Body of pancreas (tissue), 4 donors: ENCODE results near the gene DAPK1. TPM values are rescaled to one million over a fixed set of nuclear protein-coding genes. Genes with fewer than 3 reads are reported as not detected.

Experiments
- ATAC-seq: fragments of 150-250 bp; one replicate; pipeline ENCODE4 v1.9.1; 2016
- DNase-seq, 4 donors: peaks; one replicate each; pipeline ENCODE4 v3.0.0-alpha.2; 2019
- H3K27ac ChIP-seq, 4 donors: fragments of 200-600 bp; sonication (generic); 1 replicate in 3 of 4; 2 replicates in 1 of 4; pipeline versions ENCODE4 v1.5.1 to v1.6.1; 2016 to 2019; ENCODE audit warnings: mild to moderate bottlenecking in 1 of 4, mixed read lengths in 1 of 4, moderate library complexity in 1 of 4
- H3K27me3 ChIP-seq, 2 donors: fragments of 200-600 bp; sonication (generic); one replicate each; pipeline ENCODE4 v1.6.0; 2016; ENCODE audit warnings: mild to moderate bottlenecking in 1 of 2
- H3K36me3 ChIP-seq, 2 donors: fragments of 200-600 bp; sonication (generic); replicated peaks in 1 of 2; 2 replicates each; pipeline ENCODE4 v1.5.1; 2016; ENCODE audit warnings: low read depth in 2 of 2; ENCODE audit not compliant: insufficient read depth in 1 of 2
- H3K4me1 ChIP-seq: fragments of 200-600 bp; sonication (generic); one replicate; pipeline ENCODE4 v1.6.0; 2016
- H3K4me3 ChIP-seq, 2 donors: fragments of 200-600 bp; sonication (generic); 1 replicate in 1 of 2; 2 replicates in 1 of 2; pipeline ENCODE4 v1.5.1; 2016 to 2019
- H3K9me3 ChIP-seq, 3 donors: fragments of 200-600 bp; sonication (generic); 1 replicate in 2 of 3; 2 replicates in 1 of 3; pipeline ENCODE4 v1.5.1; 2016
- POLR2A ChIP-seq, 3 donors: fragments of 450-650 bp; IDR thresholded peaks; one replicate each; pipeline ENCODE4 v1.6.1; 2016; ENCODE audit warnings: antibody characterized with exemption in 3 of 3, mild to moderate bottlenecking in 2 of 3
- WGBS, 2 donors: methylation state at CpG; one replicate each; pipeline ENCODE4 v1.1.5; 2017; 5-methylcytosine and 5-hydroxymethylcytosine counted together
- intact Hi-C: fragments of 100-400 bp; cut with DNase I; formaldehyde crosslinking; loops from one replicate; pipeline ENCODE4 v1.15.1; 2023
- total RNA-seq, 2 donors: library from RNA; depleted of rRNA; stranded (reverse); fragments of >200 nt; gene quantifications; one replicate each; pipeline ENCODE4 v1.1.0, GENCODE V29; 2016
- TF ChIP-seq, protein P1 (sequence below), 7 experiments: fragments of 450-650 bp in 4 of 7; fragments of 200-600 bp in 3 of 7; sonication (generic) in 3 of 7; IDR thresholded peaks; one replicate each; pipeline ENCODE4 v1.5.1; 2016 to 2019; ENCODE audit warnings: antibody characterized with exemption in 7 of 7

Gene DAPK1
- total RNA-seq, 2 donors from 2014 or later, result 79.6 to 152 TPM

DNA sequence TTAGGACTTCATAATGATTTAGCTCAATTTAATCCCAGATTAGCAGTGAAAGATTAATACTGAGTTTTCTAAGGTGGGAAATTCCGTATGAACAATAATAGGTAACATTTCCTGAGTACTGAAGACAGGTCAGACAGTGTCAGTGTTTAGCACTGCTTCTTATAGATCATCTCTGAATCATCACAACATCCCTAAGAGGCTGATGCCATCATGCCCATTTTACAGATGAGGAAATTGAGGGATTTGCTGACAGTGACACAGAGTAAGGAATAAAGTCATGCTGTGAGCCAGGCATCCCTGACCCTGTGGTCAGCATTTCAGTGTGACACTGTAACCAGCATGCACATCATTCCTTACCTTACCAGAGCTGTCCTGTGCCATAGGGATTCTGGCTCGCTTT, 44.5 kb downstream of the DAPK1 start:
- Histone ChIP-seq H3K36me3 (peaks cover 0 to 2% of the 10 kb centered on the region in 2 donors), H3K27ac (no peak overlapping the region), H3K27me3 (no peaks in the 10 kb centered on the region), H3K9me3 (no peaks in the 10 kb centered on the region), H3K4me1 (peaks cover 8% of the 10 kb centered on the region), H3K4me3 (no peak overlapping the region)
- ATAC-seq (no peak), DNase-seq (no peak)
- intact Hi-C loops, result no loop called here
- WGBS, 2 donors, result 45 to 61% methylated on average over 2 of the region's 2 CpGs
- TF ChIP-seq POLR2A (IDR thresholded peaks at IDR 0.05), result no peak
- TF ChIP-seq, protein P1, sequence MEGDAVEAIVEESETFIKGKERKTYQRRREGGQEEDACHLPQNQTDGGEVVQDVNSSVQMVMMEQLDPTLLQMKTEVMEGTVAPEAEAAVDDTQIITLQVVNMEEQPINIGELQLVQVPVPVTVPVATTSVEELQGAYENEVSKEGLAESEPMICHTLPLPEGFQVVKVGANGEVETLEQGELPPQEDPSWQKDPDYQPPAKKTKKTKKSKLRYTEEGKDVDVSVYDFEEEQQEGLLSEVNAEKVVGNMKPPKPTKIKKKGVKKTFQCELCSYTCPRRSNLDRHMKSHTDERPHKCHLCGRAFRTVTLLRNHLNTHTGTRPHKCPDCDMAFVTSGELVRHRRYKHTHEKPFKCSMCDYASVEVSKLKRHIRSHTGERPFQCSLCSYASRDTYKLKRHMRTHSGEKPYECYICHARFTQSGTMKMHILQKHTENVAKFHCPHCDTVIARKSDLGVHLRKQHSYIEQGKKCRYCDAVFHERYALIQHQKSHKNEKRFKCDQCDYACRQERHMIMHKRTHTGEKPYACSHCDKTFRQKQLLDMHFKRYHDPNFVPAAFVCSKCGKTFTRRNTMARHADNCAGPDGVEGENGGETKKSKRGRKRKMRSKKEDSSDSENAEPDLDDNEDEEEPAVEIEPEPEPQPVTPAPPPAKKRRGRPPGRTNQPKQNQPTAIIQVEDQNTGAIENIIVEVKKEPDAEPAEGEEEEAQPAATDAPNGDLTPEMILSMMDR (IDR thresholded peaks at IDR 0.05), result no peak

DNA sequence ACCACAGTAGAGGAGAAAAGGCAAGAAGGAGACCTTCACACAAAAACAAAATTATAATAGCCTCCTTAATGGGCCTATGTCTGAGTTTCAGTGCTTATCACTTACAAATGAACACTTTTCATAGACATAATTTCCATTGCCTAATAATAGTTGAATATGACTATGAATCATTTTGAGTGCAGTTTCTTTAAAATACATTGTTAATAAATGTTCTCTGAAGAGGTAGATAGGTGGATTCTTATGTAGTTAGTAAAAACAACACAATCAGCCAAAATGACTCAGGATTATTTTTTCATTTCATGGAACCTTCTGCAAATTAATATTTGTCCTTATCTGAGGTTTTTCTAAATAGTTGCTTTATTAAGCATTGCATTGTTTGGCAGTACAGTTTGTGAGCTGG, 45.6 kb downstream of the DAPK1 start:
- Histone ChIP-seq H3K4me1 (peaks cover 14% of the 10 kb centered on the region), H3K4me3 (no peak overlapping the region), H3K27ac (no peak overlapping the region), H3K36me3 (peaks cover 0 to 2% of the 10 kb centered on the region in 2 donors), H3K27me3 (no peaks in the 10 kb centered on the region), H3K9me3 (no peaks in the 10 kb centered on the region)
- ATAC-seq (no peak), DNase-seq (no peak)
- intact Hi-C loops, result no loop called here
- TF ChIP-seq, protein P1 (IDR thresholded peaks at IDR 0.05), result no peak
- TF ChIP-seq POLR2A (IDR thresholded peaks at IDR 0.05), result no peak

DNA sequence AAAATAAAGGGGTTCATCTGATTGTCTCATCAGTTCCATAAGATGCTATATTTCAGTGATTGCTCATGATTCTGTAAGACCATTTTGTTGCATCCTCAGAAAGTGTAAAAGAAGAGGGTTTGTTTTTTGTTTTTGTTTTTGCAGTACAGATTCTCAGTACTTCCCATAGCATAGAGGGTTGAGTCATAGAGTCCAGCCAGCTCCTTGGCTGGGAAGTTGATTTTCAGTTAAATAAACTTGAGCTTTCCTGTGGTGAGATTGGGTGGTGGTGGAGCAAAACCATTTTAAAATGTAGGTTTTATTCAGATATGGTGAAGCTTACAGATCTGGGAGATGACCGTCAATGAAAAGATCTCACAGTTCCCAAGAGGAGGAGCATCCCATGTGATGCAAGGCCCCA, 48.2 kb downstream of the DAPK1 start:
- H3K36me3 ChIP-seq, result no peaks in the 10 kb centered on the region
- TF ChIP-seq, protein P1 (IDR thresholded peaks at IDR 0.05), result no peak
- no peak for TF ChIP-seq POLR2A (IDR thresholded peaks at IDR 0.05)
- H3K9me3 ChIP-seq, result no peaks in the 10 kb centered on the region
- 83 to 94% methylated on average over 1 of the region's 1 CpG for WGBS, 2 donors
- ATAC-seq (no peak), DNase-seq (no peak)
- H3K27me3 ChIP-seq, result no peaks in the 10 kb centered on the region
- H3K4me1 ChIP-seq, result peaks cover 6% of the 10 kb centered on the region
- no peak overlapping the region for H3K27ac ChIP-seq
- intact Hi-C loops, result no loop called here
- no peak overlapping the region for H3K4me3 ChIP-seq

DNA sequence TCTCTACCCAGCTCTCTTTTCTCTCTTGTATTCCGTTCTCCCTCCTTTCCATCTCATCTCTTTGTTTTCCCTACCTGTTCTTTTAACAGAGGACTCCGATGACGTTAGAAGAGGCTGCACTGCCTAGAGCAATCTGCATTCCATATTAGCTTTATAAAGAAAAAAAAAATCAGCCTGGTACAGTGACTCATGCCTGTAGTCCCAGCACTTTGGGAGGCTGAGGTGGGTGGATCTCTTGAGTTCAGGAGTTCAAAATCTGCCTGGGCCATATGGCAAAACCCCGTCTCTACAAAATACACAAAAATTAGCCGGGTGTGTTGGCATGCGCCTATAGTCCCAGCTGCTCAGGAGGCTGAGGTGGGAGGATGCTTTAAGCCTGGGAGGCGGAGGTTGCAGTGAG, 49.0 kb downstream of the DAPK1 start:
- H3K27ac ChIP-seq, result no peak overlapping the region
- WGBS, 2 donors, result 72 to 75% methylated on average over 7 of the region's 7 CpGs
- no peaks in the 10 kb centered on the region for H3K27me3 ChIP-seq
- H3K9me3 ChIP-seq, result no peaks in the 10 kb centered on the region
- no peaks in the 10 kb centered on the region for H3K36me3 ChIP-seq
- ATAC-seq (no peak), DNase-seq (no peak)
- peaks cover 6% of the 10 kb centered on the region for H3K4me1 ChIP-seq
- intact Hi-C loops, result no loop called here
- H3K4me3 ChIP-seq, result no peak overlapping the region
- TF ChIP-seq POLR2A (IDR thresholded peaks at IDR 0.05), result no peak
- TF ChIP-seq, protein P1 (IDR thresholded peaks at IDR 0.05), result no peak

DNA sequence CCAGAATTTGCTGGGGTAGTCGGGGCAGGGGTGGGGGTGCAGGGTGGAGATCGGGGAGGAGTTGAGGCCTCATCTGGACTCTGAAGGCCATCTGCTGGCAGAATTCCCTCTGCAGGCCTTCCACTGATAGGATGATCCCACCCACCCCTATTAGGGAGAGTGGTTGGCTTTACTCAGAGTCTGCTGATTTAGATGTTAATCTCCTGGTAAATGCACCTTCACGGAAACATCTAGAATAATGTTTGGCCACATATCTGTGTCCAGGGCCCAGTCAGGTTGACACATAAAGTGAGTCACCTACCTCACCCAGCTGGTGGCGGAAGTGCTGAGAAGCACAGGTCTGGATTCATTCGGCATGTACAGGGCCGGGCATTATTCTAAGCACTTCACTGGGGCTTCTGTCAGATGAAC, 50.0 kb downstream of the DAPK1 start:
- DNase-seq (peak; percentile 32 to 72 (median 51)), ATAC-seq (peak; percentile 72)
- no peak for TF ChIP-seq POLR2A (IDR thresholded peaks at IDR 0.05)
- TF ChIP-seq, protein P1 (IDR thresholded peaks at IDR 0.05), result no peak
- Histone ChIP-seq H3K9me3 (no peaks in the 10 kb centered on the region), H3K4me3 (no peak overlapping the region), H3K36me3 (no peaks in the 10 kb centered on the region), H3K27me3 (no peaks in the 10 kb centered on the region), H3K4me1 (peaks cover 6% of the 10 kb centered on the region), H3K27ac (peak overlapping the region in 3 of 4 donors; percentile 30 to 43 (median 30))
- 58 to 67% methylated on average over 6 of the region's 6 CpGs for WGBS, 2 donors
- intact Hi-C loops, result no loop called here
